DMS114 treated with DMSO at 0.1 percent for 48 hours (cell line): ENCODE measurements around the gene SERAC1.
"Not testable (repeated sequence)": the region's sequence is repeated elsewhere in the genome, so short reads cannot be mapped to it uniquely, and the experiment has no call there.

ENCODE experiments used
- DNase-seq: peaks from one replicate; lab custom pipeline; 2025; ENCODE audit not compliant: unreplicated experiment; lab: John Stamatoyannopoulos, UW

Gene SERAC1

DNA sequence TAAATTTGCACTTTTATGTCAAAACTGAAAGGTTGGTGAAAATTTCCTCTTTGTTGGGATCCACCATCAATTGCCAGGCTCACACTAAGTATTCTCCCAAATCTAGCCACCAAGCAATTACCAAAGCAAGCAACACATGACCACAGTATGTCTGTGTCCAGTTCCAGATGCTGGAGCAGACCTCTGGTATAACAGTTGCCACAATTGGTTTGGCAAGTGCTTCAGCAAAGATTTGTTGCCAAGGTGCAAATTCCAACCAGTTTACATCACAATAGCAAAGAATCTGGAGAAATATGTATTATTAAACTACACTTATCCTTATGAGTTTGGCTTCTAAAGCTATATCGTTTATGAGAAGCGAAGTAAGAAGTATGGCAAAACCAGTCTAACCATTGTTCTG lies 6.5 kb upstream of the SERAC1 start:
- no peak for DNase-seq

GRCh38 chr6:158174024-158174423 lies 6.0 kb upstream of the SERAC1 start:
- no peak for DNase-seq

DNA sequence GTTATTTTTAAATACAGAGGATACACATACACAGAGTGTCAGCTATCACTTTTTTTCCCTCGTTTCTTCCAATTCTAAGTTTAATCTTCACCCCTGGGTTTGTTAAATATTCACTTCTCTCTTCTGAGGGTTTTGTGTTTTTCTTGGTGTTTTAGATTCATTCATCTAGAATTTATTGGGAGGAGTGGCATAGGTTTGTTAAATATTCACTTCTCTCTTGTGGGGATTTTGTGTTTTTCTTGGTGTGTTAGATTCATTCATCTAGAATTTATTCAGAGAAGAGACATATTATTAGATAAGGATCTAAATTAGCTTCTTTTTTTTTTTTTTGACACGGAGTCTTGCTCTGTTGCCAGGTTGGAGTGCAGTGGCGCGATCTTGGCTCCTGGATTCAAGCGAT lies 3.9 kb upstream of the SERAC1 start:
- no peak for DNase-seq

DNA sequence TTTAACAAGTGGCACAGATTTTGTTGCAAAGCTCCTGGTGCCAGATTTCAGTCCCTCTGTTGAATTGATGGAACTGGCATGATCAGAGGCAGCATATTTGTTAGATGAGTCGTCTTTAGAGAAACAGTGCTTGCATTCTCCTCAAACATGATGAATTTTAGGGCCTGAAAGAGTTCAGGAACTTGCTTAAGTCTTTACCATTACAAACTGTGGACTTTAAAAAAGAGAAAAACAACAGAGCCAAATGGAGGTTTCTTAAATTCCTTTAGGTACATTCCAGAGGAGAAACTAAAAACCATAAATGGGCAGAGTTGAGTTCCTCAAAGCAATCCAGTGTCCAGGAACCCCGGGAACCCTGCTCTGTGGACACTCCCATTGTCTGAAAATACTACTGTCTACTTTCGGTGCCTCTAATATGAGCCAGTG lies 2.6 kb upstream of the SERAC1 start:
- DNase-seq: no peak

- not testable (repeated sequence) for DNase-seq
Measured at GRCh38 chr6:158169634-158170033, 1.6 kb upstream of the SERAC1 start.

DNA sequence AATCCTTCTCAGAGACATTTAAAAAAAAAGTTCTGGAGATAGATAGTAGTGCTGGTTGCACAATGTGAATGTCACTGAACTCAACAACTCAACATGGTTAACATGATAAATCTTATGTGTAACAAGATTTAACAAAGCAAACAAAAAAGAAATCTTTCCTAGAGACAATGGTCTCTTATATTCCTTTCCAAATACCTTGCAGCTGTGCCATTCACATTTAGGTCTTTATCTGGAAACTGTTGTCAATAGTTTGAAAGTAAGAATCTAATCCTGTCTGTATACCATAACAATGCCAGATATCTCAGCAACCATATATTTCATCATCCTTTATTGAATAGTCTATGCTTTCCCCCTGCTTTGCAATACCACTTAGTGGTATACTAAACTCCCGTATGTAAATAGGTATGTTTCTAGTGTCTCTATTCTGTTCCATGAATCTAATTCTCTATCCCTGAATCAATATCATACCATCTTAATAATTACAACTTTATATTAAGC lies 2.1 kb downstream of the SERAC1 start:
- DNase-seq: no peak

DNA sequence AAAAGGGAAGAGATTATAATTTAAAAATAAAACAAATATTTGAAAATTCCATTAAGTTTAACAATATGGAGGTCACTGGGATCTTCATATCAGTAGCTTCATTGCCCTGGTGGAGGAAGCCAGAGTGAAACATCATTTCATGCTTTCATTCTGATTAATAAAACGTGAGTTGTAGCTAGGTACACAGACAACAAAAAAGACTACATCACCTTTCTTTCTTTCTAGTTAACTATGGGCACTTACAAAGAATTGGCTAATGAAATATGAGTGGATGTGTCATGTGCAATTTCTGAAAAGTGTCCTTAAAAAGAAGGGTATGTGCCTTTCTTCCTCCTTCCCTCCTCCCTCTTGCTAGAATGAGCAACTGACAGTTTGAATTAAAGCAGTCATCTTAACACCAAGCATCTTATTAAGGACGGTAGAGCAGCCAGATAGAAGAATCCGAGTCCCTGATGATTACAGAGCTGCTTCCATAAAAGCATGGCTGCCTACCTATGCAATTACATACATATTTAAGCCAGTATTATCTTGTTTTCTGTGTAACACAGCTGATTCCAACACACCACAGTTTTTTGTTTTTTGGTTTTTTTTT lies 3.4 kb downstream of the SERAC1 start:
- DNase-seq: no peak

DNA sequence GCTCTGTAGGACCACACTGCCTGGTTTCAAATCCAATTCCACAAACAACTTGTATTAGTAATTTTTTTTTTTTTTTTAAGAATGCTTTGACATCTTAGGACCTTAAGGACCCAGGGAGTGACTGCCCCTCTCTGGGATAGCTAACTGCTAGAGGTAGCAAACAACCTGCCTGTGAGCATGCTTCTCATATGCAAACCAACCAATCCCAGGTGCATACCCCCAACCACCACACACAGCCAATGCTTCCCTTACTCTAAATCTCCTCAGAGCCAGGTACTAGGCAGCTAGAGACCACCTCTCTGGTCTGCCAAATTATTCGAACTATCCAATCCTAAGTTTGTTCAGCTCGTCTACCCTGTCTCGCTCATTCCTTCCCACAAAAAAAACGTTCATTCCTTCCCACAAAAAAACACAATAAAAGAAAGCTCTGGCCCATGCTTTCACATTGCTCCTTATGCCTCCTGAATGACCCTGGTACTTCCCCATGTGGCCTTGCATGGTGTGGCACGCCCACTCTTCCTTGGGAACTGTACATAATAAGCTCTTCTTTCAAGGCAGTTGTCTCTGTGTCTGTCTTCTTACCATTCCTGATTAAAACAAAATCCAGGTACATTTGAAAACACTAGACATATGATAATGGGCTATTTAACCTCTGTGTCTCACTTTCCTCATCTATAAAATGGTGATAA lies 6.4 kb downstream of the SERAC1 start:
- no peak for DNase-seq

- no peak for DNase-seq
Measured at GRCh38 chr6:158160932-158161539, 7.0 kb downstream of the SERAC1 start.

GRCh38 chr6:158158748-158159147 lies 9.3 kb downstream of the SERAC1 start:
- DNase-seq: no peak

GRCh38 chr6:158158123-158158522 lies 9.9 kb downstream of the SERAC1 start:
- DNase-seq: no peak

DNA sequence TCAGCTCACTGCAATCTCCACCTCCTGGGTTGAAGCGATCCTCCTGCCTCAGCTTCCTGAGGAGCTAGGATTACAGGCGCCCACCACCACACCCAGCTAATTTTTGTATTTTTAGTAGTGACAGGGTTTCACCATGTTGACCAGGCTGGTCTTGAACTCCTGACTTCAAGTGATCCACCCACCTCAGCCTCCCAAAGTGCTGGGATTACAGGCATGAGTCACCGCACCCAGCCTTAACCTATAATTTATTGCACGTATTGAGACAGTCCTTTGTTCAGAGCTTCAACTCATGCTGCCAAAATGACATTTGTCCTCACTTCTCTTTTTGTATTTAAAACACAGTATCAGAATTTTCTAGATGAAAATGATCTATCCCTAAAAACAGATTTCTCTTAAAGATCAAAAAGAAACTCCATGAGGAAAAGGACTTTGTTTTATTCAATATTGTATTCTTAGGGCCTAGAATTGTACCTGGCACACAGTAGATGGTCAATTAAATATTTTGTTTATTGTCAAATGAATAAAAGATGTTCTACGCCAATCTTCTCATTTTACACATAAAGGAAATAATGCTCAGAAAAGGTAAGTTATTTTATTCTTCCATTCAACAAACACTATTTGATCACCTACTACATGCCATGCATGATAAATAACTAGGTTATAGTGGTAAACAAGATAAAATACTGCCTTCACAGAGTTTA lies 10.8 kb downstream of the SERAC1 start:
- DNase-seq: no peak

DNA sequence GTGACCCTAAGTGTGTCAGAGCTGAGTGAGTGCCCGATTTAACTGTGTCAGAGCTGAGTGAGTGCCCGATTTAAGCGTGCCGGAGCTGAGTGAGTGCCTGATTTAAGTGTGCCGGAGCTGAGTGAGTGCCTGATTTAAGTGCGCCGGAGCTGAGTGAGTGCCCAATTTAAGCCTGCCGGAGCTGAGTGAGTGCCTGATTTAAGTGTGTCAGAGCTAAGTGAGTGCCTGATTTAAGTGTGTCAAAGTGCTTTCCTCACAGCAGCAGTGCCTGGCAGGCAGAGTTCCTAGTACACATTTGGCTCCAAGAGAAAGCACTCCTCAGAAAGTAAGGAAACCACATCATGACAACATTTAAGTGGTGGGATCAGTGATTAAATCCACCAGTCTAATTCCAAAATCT lies 13.2 kb downstream of the SERAC1 start:
- DNase-seq: no peak

DNA sequence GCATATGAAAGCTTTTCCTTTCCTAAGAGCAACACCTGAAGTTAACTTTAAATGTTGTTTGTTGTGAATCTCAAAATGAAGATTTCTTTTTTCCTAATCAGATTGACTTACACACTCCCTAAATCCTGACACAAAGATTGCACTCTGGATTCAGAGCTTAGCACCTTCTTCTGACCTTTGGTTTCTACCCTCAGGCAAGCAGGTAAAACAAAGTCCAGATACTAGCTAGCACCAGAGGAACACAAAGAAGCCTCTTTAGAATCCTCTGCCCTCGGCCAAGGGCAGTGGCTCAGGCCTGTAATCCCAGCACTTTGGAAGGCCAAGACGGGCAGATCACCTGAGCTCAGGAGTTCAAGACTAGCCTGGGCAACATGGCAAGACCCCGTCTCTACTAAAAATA lies 14.5 kb downstream of the SERAC1 start:
- DNase-seq: no peak

DNA sequence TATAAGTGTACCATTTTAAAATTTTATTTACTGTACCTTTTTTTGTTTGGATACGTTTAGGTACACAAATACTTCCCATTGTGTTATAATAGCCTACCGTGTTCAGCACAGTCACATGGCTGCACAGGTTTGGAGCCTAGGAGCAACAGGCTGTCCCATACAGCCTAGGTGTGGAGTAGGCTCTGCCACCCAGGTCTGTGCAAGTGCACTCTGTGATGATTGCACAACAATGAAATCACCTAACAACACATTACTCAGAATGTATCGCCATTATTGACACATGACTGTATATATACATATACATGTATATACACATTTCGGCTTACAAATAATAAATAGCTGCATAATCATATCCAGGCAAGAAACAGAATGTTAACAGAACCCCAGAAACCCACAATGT lies 15.4 kb downstream of the SERAC1 start:
- DNase-seq: no peak

DNA sequence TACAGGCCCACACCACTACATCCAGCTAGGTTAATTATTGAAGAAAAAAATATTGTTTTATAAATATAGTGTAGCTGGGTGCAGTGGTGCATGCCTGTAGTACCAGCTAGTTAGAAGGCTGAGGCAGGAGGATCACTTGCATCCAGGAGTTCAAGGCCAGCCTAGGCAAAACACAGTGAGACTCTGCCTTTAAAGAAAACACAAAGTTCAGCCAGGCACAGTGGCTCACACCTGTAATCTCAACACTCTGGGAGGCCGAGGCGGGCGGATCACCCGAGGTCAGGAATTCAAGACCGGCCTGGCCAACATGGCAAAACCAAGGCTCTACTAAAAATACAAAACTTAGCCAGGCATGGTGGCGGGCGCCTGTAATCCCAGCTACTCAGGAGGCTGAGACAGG lies 16.0 kb downstream of the SERAC1 start:
- DNase-seq: not testable (repeated sequence)

- DNase-seq: no peak
Measured at GRCh38 chr6:158150701-158151100, 17.4 kb downstream of the SERAC1 start.

- DNase-seq: no peak
Measured at GRCh38 chr6:158149641-158150040, 18.4 kb downstream of the SERAC1 start.

- no peak for DNase-seq
Measured at GRCh38 chr6:158143700-158144099, 24.4 kb downstream of the SERAC1 start.

GRCh38 chr6:158142789-158143188 lies 25.3 kb downstream of the SERAC1 start:
- no peak for DNase-seq

GRCh38 chr6:158131926-158132325 lies 36.1 kb downstream of the SERAC1 start:
- DNase-seq: no peak

- DNase-seq: no peak
Measured at GRCh38 chr6:158125271-158125670, 42.8 kb downstream of the SERAC1 start.
